IMR-90 (cell line): ENCODE data around the gene ROCK2. TPM values are rescaled to one million over a fixed set of nuclear protein-coding genes. Genes with fewer than 3 reads are reported as not detected.

Experiments
- ATAC-seq: fragments of 200-7000 bp; cut with Tn5 transposase; 2 replicates; pipeline ENCODE4 v1.9.1; 2020; ENCODE audit warnings: low read depth, mild to moderate bottlenecking, moderate library complexity
- BruUV-seq: library from RNA; stranded (reverse); fragments of 400-500 nt; replicated peaks from 2 replicates; lab custom pipeline; 2021; lab: Mats Ljungman, UMichigan
- CTCF ChIA-PET: fragments of 300-600 bp; formaldehyde crosslinking; extraction: SDS; loops from one replicate; lab custom pipeline; 2021; ENCODE audit warnings: antibody characterized with exemption; lab: Yijun Ruan, JAX
- POLR2A ChIA-PET: fragments of 300-600 bp; sonication (Branson Sonifier 250); formaldehyde crosslinking; loops from one replicate; lab custom pipeline; 2022; ENCODE audit warnings: antibody characterized with exemption; ENCODE audit not compliant: unreplicated experiment; lab: Charles Lee
- DNase-seq: peaks from one replicate; pipeline ENCODE4 v3.0.0; 2013
- H2AFZ ChIP-seq: replicated peaks from 2 replicates; pipeline ENCODE3; 2013; ENCODE audit warnings: low read length, mild to moderate bottlenecking; ENCODE audit not compliant: poor library complexity
- H2AK5ac ChIP-seq: 2 replicates; pipeline ENCODE4 v1.6.1; 2013; ENCODE audit warnings: low read depth, low read length, inconsistent platforms
- H2AK9ac ChIP-seq: replicated peaks from 2 replicates; pipeline ENCODE3; 2013; ENCODE audit warnings: mild to moderate bottlenecking, low read depth, low read length, moderate library complexity; ENCODE audit not compliant: poor library complexity
- H2BK120ac ChIP-seq: 2 replicates; pipeline ENCODE4 v1.6.1; 2013; ENCODE audit warnings: low read depth, low read length, inconsistent platforms
- H2BK15ac ChIP-seq: 3 replicates; pipeline ENCODE4 v1.6.1; 2013; ENCODE audit warnings: low read depth, low read length, inconsistent platforms
- H2BK20ac ChIP-seq: 2 replicates; pipeline ENCODE4 v1.6.1; 2013; ENCODE audit warnings: low read depth, mild to moderate bottlenecking, inconsistent platforms, low read length, moderate library complexity
- H2BK5ac ChIP-seq: 2 replicates; pipeline ENCODE4 v1.6.1; 2013; ENCODE audit warnings: mild to moderate bottlenecking, low read depth, low read length, inconsistent platforms; ENCODE audit not compliant: poor library complexity, severe bottlenecking
- H3K14ac ChIP-seq: replicated peaks from 2 replicates; pipeline ENCODE4 v1.6.1; 2013; ENCODE audit warnings: low read depth, low read length, inconsistent platforms
- H3K18ac ChIP-seq: 2 replicates; pipeline ENCODE4 v1.6.1; 2013; ENCODE audit warnings: low read depth, low read length, control low read depth
- H3K23ac ChIP-seq: 2 replicates; pipeline ENCODE4 v1.6.1; 2013; ENCODE audit warnings: low read depth, low read length, inconsistent platforms
- H3K27ac ChIP-seq: 2 replicates; pipeline ENCODE4 v1.5.1; 2013; ENCODE audit warnings: mild to moderate bottlenecking, control low read depth, low read length; ENCODE audit not compliant: insufficient read depth
- H3K27me3 ChIP-seq: 2 replicates; pipeline ENCODE4 v1.6.1; 2013; ENCODE audit warnings: low read length; ENCODE audit not compliant: control insufficient read depth, insufficient read depth
- H3K36me3 ChIP-seq: 2 replicates; pipeline ENCODE4 v1.6.1; 2013; ENCODE audit warnings: low read length, mixed read lengths; ENCODE audit not compliant: control insufficient read depth, insufficient read depth
- H3K4ac ChIP-seq: 2 replicates; pipeline ENCODE4 v1.6.1; 2013; ENCODE audit warnings: low read depth, low read length, inconsistent platforms
- H3K4me1 ChIP-seq: 2 replicates; pipeline ENCODE4 v1.6.1; 2013; ENCODE audit warnings: low read length, mixed read lengths; ENCODE audit not compliant: control insufficient read depth, insufficient read depth
- H3K4me2 ChIP-seq: 2 replicates; pipeline ENCODE4 v1.6.1; 2013; ENCODE audit warnings: low read depth, mild to moderate bottlenecking, control low read depth, low read length, moderate library complexity
- H3K4me3 ChIP-seq: 2 replicates; pipeline ENCODE4 v1.5.1; 2013; ENCODE audit warnings: low read depth, mild to moderate bottlenecking, control low read depth, low read length, moderate library complexity; ENCODE audit not compliant: insufficient read depth
- H3K56ac ChIP-seq: 2 replicates; pipeline ENCODE4 v1.6.1; 2013; ENCODE audit warnings: low read length, inconsistent platforms; ENCODE audit not compliant: insufficient read depth; ENCODE audit errors: extremely low read depth
- H3K79me1 ChIP-seq, 2 experiments: 2 replicates each; pipeline ENCODE4 v1.6.1; 2013; ENCODE audit warnings: low read length in 2 of 2, inconsistent platforms in 1 of 2, low read depth in 1 of 2
- H3K9ac ChIP-seq: 2 replicates; pipeline ENCODE4 v1.6.1; 2013; ENCODE audit warnings: low read depth, low read length, control low read depth
- H3K9me1 ChIP-seq: 2 replicates; pipeline ENCODE4 v1.6.1; 2013; ENCODE audit warnings: low read length, inconsistent platforms; ENCODE audit not compliant: insufficient read depth
- H3K9me3 ChIP-seq: 2 replicates; pipeline ENCODE4 v1.6.1; 2013; ENCODE audit warnings: low read length; ENCODE audit not compliant: control insufficient read depth, insufficient read depth
- H4K20me1 ChIP-seq: 2 replicates; pipeline ENCODE4 v1.6.1; 2013; ENCODE audit warnings: low read length, inconsistent platforms; ENCODE audit not compliant: insufficient read depth
- H4K5ac ChIP-seq: 2 replicates; pipeline ENCODE4 v1.6.1; 2013; ENCODE audit warnings: mild to moderate bottlenecking, low read depth, low read length, control low read depth
- H4K8ac ChIP-seq, 2 experiments: 2 replicates each; pipeline ENCODE4 v1.6.1; 2013; ENCODE audit warnings: low read depth in 2 of 2, low read length in 2 of 2, control low read depth in 1 of 2, inconsistent platforms in 1 of 2
- H4K91ac ChIP-seq: 2 replicates; pipeline ENCODE4 v1.6.1; 2013; ENCODE audit warnings: low read depth, low read length, inconsistent platforms; ENCODE audit not compliant: insufficient read depth
- MAFK ChIP-seq: IDR thresholded peaks from 2 replicates; pipeline ENCODE4 v1.6.1; 2012; ENCODE audit warnings: low read depth, low read length, improper control_type of control experiment
- dilution Hi-C: fragments of 300-500 bp; cut with HindIII; formaldehyde crosslinking; loops from one replicate; pipeline ENCODE4 v1.14.3; 2018; ENCODE audit warnings: low sequenced_read_pairs; ENCODE audit not compliant: unreplicated experiment
- in situ Hi-C: fragments of 300-500 bp; cut with MboI; formaldehyde crosslinking; loops from 3 replicates; pipeline ENCODE4 v1.14.3; 2019; ENCODE audit warnings: low sequenced_read_pairs, inconsistent platforms, mixed read lengths
- intact Hi-C: fragments of 100-400 bp; cut with micrococcal nuclease; formaldehyde crosslinking; loops from 2 replicates; pipeline ENCODE4 v1.10.0; 2022
- polyA plus RNA-seq, 3 experiments: library from polyadenylated mRNA; depleted of rRNA; stranded (reverse); fragments of >200 nt; gene quantifications; 2 replicates each; pipeline ENCODE4 v1.2.3, GENCODE V29; 2012; ENCODE audit warnings: low replicate concordance in 1 of 3
- total RNA-seq: library from RNA; depleted of rRNA; stranded (reverse); fragments of >200 nt; gene quantifications from 2 replicates; pipeline ENCODE4 v1.2.3, GENCODE V29; 2012

ROCK2 gene
- total and polyA plus RNA-seq, 2 of the 4 experiments (the other 2 are of a cell fraction), result 9.0 to 28.3 TPM

DNA sequence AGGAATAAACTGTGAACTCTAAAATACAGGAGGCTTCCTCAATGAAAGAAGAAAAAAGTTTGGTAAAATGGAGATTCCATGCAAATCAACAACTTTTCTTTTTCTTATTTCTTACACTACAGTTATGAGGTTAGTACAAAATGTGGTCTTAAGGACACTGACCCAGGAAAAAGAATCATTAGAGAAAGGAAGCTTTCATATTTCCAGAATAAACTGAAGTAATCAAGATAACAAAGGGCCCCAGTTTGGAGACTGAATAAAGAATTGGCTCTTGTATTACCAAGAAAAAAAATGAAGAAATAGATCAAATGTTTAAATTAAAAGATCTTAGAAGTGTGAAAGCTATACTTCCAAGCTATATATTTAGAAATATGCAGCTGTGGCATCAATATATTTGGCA, 116.8 kb downstream of the ROCK2 start:
- intact Hi-C loops (loop anchor here (5.0 kb wide), 1 partner anchor 35 kb away; no protein-coding TSS in a partner anchor), dilution Hi-C loops (no loop called here), in situ Hi-C loops (no loop called here)
- Histone ChIP-seq H3K14ac (no peak overlapping the region), H2AK9ac (no peak overlapping the region), H2BK120ac (no peak overlapping the region), H3K9me1 (no peaks in the 10 kb centered on the region), H3K36me3 (peaks cover 10% of the 10 kb centered on the region), H3K9me3 (no peaks in the 10 kb centered on the region), H2AFZ (no peak overlapping the region), H3K56ac (no peak overlapping the region), H3K4me3 (no peak overlapping the region), H3K23ac (no peak overlapping the region), H4K20me1 (peaks cover 3% of the 10 kb centered on the region; the same call in 1 of the 2 replicates), H2BK5ac (no peak overlapping the region), H3K4me2 (no peak overlapping the region), H3K18ac (no peak overlapping the region), H4K91ac (no peak overlapping the region), H3K9ac (no peak overlapping the region), H2AK5ac (no peak overlapping the region), H3K27me3 (no peaks in the 10 kb centered on the region), H4K8ac (no peak overlapping the region), H3K79me1 (peaks cover 20 to 49% of the 10 kb centered on the region in 2 experiments; a peak in 3 of 4 replicates), H2BK20ac (no peak overlapping the region), H3K4ac (no peak overlapping the region), H2BK15ac (no peak overlapping the region), H3K4me1 (no peaks in the 10 kb centered on the region), H3K27ac (no peak overlapping the region), H4K5ac (no peak overlapping the region)
- no peak for ATAC-seq
- TF ChIP-seq MAFK, result no peak
- no TSS peak for BruUV-seq
- ChIA-PET POLR2A (no interaction called here), CTCF (interaction anchor here (0.8 to 1.0 kb wide), 2 partner anchors 100 to 217 kb away, joined by 3 to 4 read pairs; no protein-coding TSS in a partner anchor)
- no peak for DNase-seq
